HG02981 (cell line): Measurements from ENCODE around the gene TNK2.
A peak's percentile ranks its signal among the peaks of the same experiment; 100 is the strongest.
"Not testable (repeated sequence)": the region's sequence is repeated elsewhere in the genome, so short reads cannot be mapped to it uniquely, and the experiment has no call there.

Experiments used
- ATAC-seq: cut with Tn5 transposase; IDR thresholded peaks from one replicate; pipeline ENCODE4 v1.9.1; 2021; ENCODE audit warnings: mild to moderate bottlenecking, moderate library complexity; ENCODE audit not compliant: unreplicated experiment

TNK2 gene

GRCh38 chr3:195918176-195918575 lies 9.8 kb upstream of the TNK2 start:
- ATAC-seq = no peak

DNA sequence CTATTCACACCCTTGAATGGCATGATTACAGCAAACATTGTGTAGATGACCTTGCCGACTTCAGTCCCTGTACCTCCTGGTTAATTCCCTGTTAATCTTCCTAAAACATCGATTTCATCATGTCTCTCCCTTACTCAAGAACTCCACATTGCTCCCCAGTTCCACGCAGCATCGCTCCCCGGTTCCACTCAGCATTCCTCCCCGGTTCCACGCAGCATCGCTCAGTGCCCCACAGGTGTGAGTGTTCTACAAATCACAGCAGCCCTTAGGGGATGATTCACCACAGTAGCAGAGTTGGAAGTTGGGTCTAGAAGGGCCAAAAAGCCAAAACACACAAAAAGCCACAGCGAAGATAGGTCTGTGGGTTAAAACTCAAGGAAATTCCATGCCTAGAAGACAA lies 8.6 kb upstream of the TNK2 start:
- no peak for ATAC-seq

GRCh38 chr3:195916291-195916690 lies 7.9 kb upstream of the TNK2 start:
- no peak for ATAC-seq

- peak; percentile 92 for ATAC-seq
Observed at GRCh38 chr3:195914648-195915473, 6.5 kb upstream of the TNK2 start.

- not testable (repeated sequence) for ATAC-seq
Observed at GRCh38 chr3:195914146-195914545, 5.8 kb upstream of the TNK2 start.

DNA sequence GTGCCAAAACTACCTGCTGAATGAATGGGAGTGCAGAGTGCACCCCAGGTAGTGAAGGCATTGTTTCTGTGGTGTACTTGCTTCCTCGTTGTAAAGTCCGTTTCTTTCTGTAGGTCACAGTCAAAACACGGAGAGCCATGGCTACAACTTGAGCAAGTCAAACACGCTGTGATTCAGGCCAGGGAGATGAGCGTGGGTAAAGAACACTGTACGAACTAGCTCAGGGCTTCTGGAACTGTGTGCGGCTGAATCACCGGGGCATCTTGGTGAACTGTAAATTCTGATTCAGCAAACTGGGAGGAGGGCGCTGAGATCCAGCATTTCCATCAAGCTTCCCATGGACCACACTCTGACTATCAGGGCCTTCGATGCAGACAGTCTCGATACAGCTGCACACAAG lies 5.0 kb upstream of the TNK2 start:
- no peak for ATAC-seq

- ATAC-seq = no peak
Observed at GRCh38 chr3:195911946-195912270, 3.6 kb upstream of the TNK2 start.

GRCh38 chr3:195911041-195911945 lies 2.9 kb upstream of the TNK2 start:
- no peak for ATAC-seq

DNA sequence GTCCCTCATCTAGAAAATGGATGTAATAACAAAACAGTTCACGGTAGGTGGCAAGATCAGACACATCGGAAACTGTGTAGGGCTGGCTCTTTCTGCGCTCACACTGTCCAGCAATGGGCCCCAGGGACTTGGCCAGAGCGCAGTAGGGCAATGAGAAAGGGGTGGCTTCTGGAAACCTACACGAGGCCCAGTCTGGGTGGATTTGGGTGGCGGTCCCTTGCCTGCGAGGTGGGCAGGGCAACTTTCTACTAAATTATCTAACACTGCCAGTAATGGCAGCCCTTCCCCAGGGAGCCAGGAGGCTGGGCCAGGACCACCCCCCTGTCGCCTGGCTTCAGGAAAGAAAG lies 2.1 kb upstream of the TNK2 start:
- no peak for ATAC-seq

GRCh38 chr3:195909644-195910498 lies 1.5 kb upstream of the TNK2 start:
- peak; percentile 36 for ATAC-seq

DNA sequence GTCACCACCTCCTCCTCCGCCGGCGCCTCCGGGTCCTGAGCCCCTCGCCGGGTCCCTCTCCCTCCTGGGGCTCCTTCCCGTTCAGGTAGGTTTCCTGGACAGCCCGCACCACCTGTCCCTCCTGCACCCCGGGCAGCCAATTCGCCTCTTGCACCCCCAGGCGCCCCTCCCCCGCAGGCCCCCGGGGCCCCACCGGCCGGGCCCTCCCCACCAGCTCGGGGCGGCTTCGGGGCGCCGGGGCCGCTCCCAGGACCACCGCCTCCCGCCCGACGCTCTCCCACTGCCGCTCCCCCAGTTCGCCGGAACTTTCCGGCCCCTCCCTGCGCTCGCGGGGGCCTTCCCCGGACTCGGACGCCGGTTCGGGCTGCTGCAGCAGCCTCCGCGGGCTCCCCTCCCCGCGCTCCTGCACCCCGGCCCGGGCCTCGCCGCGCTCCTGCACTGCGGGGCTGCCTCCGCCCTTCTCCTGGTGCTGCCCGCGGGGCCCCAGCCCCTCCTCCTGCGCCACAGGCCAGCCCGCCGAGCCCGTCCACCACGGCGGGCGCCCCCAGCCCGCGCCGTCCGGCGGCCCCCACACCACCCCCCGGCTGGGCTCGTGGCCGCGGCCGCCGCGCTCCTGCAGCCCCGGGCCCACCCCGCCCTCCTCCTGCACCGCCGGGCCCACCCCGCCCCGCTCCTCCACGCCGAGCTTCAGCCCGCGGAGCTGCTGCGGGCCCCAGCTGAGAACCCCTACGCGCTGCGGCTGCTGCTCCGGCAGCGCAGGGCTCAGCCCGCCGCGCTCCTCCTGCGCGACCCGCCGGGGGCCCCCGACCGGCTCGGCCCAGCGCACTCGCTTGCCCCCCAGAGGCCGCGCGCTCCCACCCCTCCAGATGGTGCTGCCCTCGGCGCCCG lies 587 bp upstream of the TNK2 start:
- peak; percentile 19 for ATAC-seq

GRCh38 chr3:195907684-195907933 lies 742 bp downstream of the TNK2 start:
- ATAC-seq = peak; percentile 16

- peak; percentile 28 for ATAC-seq
Observed at GRCh38 chr3:195906865-195907683, 1.3 kb downstream of the TNK2 start.

GRCh38 chr3:195905970-195906864 lies 2.1 kb downstream of the TNK2 start:
- ATAC-seq = no peak

DNA sequence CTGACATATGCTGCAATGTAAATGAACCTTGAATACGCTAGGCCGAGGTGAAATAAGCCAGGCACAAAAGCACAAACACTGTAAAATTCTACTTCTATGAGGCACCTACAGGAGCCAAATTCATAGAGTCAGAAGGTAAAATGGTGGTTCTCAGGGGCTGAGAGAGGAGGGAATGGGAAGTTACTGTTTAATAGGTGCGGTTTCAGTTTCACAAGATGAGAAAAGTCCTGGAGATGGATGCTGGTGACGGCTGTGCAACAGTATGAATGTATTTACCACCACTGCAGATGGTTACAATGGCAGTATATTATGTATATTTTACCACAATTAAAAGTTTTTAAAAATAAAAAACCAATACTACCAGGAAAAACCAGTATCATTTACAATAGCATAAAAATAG lies 4.0 kb downstream of the TNK2 start:
- no peak for ATAC-seq

GRCh38 chr3:195903950-195904290 lies 4.4 kb downstream of the TNK2 start:
- ATAC-seq = no peak

DNA sequence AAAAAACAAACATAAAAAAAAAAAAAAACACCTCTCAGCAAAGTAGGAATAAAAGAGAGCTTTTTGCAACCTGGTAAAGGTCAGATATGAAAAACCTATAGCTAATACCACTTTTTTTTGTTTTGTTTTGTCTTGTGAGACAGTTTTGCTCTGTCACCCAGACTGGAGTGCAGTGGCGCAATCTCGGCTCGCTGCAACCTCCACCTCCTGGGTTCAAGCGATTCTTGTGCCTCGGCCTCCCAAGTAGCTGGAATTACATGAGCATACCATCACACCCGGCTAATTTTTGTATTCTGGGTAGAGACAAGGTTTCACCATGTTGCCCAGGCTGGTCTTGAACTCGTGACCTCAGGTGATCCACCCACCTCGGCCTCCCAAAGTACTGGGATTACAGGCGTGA lies 5.7 kb downstream of the TNK2 start:
- ATAC-seq = not testable (repeated sequence)

GRCh38 chr3:195901836-195902585 lies 6.3 kb downstream of the TNK2 start:
- not testable (repeated sequence) for ATAC-seq
